Activated CD4-positive, alpha-beta T cell treated with anti-CD3 and anti-CD28 coated beads, Interleukin-2, amount 50 U/mL, for 4 hours (primary cell): ENCODE results near the gene AGFG2.
"Not testable (repeated sequence)": the region's sequence is repeated elsewhere in the genome, so short reads cannot be mapped to it uniquely, and the experiment has no call there.

ENCODE experiments used
- DNase-seq, 2 experiments: peaks; one replicate each; pipeline ENCODE4 v3.0.0-alpha.2; 2020

Gene AGFG2

GRCh38 chr7:100555701-100556100, 16.7 kb downstream of the AGFG2 start:
- DNase-seq = no peak

GRCh38 chr7:100556541-100556940, 17.5 kb downstream of the AGFG2 start:
- no peak for DNase-seq

- DNase-seq = no peak
These were observed 20.1 kb downstream of the AGFG2 start for GRCh38 chr7:100559127-100559526.

- no peak for DNase-seq
These were observed 22.6 kb downstream of the AGFG2 start for GRCh38 chr7:100561491-100562194.

- DNase-seq = no peak
These were observed 23.4 kb downstream of the AGFG2 start for GRCh38 chr7:100562195-100563099.

GRCh38 chr7:100563100-100563564, 24.1 kb downstream of the AGFG2 start:
- no peak for DNase-seq

GRCh38 chr7:100563809-100564400, 24.9 kb downstream of the AGFG2 start:
- DNase-seq = peak; percentile 82 to 90

GRCh38 chr7:100564405-100564804, 25.4 kb downstream of the AGFG2 start:
- not testable (repeated sequence) for DNase-seq

- no peak for DNase-seq
These were observed 26.1 kb downstream of the AGFG2 start for GRCh38 chr7:100565133-100565571.

- DNase-seq = no peak
These were observed 27.1 kb downstream of the AGFG2 start for GRCh38 chr7:100566018-100566531.

- DNase-seq = no peak
These were observed 28.2 kb downstream of the AGFG2 start for GRCh38 chr7:100567031-100567730.

- no peak for DNase-seq
These were observed 28.8 kb downstream of the AGFG2 start for GRCh38 chr7:100567751-100568175.

- DNase-seq = no peak
These were observed 29.3 kb downstream of the AGFG2 start for GRCh38 chr7:100568176-100568895.

GRCh38 chr7:100568896-100569844, 30.2 kb downstream of the AGFG2 start:
- DNase-seq = peak in 1 of 2 experiments; percentile 26

GRCh38 chr7:100570954-100571828, 32.2 kb downstream of the AGFG2 start:
- DNase-seq = no peak

GRCh38 chr7:100571829-100572116, 32.8 kb downstream of the AGFG2 start:
- no peak for DNase-seq

- no peak for DNase-seq
These were observed 33.4 kb downstream of the AGFG2 start for GRCh38 chr7:100572281-100572948.

- DNase-seq = no peak
These were observed 34.1 kb downstream of the AGFG2 start for GRCh38 chr7:100572949-100573675.
